NB4 (cell line): Measurements from ENCODE around the gene LRRFIP1.
A peak's percentile ranks its signal among the peaks of the same experiment; 100 is the strongest.

ENCODE experiments used
- DNase-seq: peaks from one replicate; pipeline ENCODE4 v3.0.0; 2010; ENCODE audit warnings: low read depth
- H3K4me3 ChIP-seq: one replicate; pipeline ENCODE4 v1.5.1; 2011; ENCODE audit warnings: mild to moderate bottlenecking, low read depth, low read length, moderate library complexity
- MYC ChIP-seq: IDR thresholded peaks from 2 replicates; pipeline ENCODE4 v1.6.1; 2011; ENCODE audit warnings: low read depth, low read length
- POLR2A ChIP-seq: IDR thresholded peaks from 2 replicates; pipeline ENCODE4 v1.6.1; 2011; ENCODE audit warnings: mild to moderate bottlenecking; ENCODE audit not compliant: insufficient read length; ENCODE audit errors: extremely low read depth
- TF ChIP-seq, protein P1 (sequence below): IDR thresholded peaks from 2 replicates; pipeline ENCODE4 v1.6.1; 2011; ENCODE audit warnings: low read depth, low read length
- TF ChIP-seq, protein P2 (sequence below): IDR thresholded peaks from one replicate; pipeline ENCODE4 v1.5.1; 2012; ENCODE audit warnings: low read depth, low read length

LRRFIP1 gene

DNA sequence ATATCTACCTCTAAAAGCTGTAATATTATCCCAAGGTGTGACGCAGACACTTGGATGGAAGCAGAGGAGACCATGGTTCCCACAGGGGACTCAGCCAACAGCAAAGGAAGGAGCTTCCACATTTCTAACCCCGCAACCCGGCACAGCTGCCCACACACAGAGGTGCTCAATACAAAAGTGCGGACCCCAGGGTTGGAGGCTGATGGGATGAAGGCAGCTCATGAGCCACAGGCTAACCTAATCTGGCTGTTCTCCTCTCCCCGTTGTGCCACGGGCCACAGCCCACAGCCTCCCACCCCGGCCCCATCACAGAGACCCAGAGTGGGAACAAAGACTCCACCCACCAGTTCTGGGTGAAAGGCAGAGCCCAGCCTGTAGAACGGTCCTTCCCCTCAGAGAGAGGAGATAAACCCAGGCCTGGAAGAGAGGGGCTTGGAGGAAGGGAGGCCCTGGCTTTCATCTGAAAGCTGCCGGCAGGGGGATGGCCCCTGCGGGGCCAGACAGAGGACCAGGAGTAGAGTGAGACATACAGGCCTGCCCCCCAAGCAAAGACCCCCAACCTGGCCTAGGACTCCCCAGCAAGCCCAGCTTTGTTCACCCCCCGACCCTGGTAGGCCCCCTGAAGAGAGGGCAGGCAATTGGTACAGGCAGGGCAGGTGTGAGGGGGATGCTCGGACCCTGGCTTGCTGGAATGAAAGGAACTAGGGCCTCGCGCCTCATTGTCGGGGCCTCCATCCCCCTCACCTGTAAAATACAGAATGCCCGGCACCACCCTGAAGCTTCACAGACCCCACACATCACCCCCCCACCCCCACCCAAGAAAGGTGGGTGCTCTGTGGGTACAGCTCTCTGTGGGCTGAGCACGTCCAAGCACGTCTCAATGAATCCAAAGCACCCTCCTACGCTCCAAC, 43.7 kb upstream of the LRRFIP1 start:
- no peak overlapping the region for H3K4me3 ChIP-seq
- TF ChIP-seq POLR2A (no peak), MYC (no peak)
- TF ChIP-seq, protein P1, sequence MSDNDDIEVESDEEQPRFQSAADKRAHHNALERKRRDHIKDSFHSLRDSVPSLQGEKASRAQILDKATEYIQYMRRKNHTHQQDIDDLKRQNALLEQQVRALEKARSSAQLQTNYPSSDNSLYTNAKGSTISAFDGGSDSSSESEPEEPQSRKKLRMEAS = no peak
- TF ChIP-seq, protein P2, sequence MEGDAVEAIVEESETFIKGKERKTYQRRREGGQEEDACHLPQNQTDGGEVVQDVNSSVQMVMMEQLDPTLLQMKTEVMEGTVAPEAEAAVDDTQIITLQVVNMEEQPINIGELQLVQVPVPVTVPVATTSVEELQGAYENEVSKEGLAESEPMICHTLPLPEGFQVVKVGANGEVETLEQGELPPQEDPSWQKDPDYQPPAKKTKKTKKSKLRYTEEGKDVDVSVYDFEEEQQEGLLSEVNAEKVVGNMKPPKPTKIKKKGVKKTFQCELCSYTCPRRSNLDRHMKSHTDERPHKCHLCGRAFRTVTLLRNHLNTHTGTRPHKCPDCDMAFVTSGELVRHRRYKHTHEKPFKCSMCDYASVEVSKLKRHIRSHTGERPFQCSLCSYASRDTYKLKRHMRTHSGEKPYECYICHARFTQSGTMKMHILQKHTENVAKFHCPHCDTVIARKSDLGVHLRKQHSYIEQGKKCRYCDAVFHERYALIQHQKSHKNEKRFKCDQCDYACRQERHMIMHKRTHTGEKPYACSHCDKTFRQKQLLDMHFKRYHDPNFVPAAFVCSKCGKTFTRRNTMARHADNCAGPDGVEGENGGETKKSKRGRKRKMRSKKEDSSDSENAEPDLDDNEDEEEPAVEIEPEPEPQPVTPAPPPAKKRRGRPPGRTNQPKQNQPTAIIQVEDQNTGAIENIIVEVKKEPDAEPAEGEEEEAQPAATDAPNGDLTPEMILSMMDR = no peak
- no peak for DNase-seq

DNA sequence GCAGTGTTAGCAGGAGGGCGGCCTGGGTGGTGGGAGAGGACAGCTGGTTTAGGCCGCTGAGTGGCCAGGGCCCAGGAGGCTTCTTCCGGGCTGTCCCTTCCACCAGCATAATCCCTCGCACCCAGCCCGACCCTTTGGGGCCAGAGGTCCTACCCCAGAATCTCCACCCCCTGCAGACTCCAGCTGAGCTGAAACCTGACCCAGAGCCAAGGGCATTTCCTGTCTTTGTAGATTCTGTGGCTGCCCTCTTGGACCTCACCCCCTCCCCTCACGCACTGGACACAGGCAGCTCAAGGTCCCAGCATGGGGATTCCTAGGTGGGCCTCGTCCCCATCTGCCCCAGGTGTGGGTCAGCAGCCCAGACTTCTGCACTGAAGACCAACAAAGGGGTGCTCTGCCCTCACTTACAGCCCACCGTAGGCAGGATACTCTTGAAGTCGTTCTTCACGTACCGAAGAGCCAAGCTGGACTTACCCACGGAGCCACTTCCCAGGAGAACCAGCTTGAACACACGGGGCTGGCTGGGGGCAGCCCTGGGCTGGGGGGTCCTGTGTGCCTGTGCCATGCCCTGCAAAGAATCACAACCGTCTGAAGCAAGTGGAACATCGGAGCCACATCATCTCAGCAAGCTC, 41.7 kb upstream of the LRRFIP1 start:
- TF ChIP-seq POLR2A = no peak
- TF ChIP-seq, protein P1 = no peak
- H3K4me3 ChIP-seq = no peak overlapping the region
- no peak for DNase-seq

- H3K4me3 ChIP-seq = no peak overlapping the region
- no peak for TF ChIP-seq MYC
- TF ChIP-seq, protein P2 = no peak
- TF ChIP-seq, protein P1 = no peak
- TF ChIP-seq POLR2A = no peak
- no peak for DNase-seq
Observed at GRCh38 chr2:237588044-237588696, 39.2 kb upstream of the LRRFIP1 start.

DNA sequence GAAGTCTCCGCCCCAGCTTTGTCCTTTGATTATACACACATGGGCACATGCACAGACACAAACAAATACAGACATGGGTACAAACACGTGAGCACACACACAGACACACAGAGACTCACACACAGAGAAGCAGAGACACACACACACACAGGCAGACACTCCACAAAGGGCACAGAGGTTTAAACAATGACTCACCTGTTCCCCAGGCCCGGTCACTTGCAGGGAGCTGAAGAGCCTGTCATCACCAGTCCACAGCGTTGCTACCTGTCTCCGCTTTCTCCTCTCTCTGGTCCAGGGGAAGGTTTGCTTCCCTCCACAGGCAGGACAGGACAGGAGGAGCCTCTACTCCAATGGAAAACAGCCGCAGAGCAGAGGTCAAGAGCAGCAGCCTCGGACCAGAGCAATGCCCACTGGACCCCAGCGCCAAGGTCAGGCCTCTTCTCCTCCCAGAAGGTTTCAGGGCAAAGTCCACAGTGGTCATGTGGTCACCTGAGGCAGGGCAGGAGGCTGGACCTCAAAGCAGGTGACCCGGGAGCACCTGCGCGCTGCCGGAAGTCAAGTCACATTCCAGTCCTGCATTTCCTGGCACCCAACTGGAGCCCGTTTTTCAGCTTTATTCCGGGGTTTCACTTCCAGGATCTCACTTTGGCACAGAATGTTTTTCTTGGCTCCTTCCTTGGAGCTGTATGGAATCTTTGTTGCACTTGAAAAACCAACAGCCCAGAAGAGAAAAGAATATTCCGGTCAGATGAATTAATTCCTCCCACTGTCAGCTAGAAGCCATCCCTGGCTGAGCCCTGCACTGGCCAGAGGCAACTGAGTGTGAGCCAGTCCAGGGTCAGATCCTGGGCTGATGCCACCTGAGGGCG, 36.9 kb upstream of the LRRFIP1 start, which contains the start of gene RAB17:
RAB17 (minus strand) TSS at position 463 of the 869 bp plus-strand sequence. CDS start 4,580 bp downstream, outside the sequence.
- TF ChIP-seq, protein P2 = no peak
- TF ChIP-seq, protein P1 = no peak
- TF ChIP-seq POLR2A (no peak), MYC (no peak)
- peak within 1 kb of the TSS; percentile 47 for H3K4me3 ChIP-seq
- DNase-seq = no peak

DNA sequence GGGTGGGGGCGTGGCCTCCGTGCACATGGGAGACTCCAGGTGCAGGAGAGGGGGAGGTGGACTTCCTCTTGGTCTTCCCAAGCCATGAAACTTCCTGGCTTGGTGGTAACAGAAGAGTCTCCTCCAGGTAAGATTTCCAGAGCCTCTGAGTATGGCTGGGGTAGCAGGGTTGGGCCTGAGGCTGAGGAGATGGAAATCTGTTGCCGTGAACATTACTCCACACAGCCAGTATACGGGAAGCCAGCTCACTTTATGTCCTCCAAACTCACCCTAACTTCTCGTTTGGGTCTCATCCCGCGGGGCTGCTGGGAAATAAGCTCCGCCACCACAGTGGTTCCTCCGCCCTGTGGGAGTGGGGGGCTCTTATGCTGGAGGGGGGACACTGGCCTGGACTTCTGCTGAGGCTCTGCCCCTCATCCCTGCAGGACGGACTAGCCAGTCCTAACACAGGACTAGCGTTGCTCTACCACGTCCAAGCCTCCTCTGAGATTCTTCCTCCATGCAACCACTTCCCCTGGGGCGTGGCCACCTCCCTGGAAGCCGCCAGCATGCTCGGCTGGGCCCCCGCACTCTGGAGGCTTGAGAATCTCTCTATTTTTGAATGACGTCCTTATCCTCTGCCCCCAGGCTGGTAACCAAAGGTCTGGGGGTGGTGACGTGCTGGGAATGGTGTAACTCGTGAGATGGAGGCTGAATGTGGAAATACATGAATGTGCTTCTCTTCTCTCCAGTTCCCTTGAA, 36.1 kb upstream of the LRRFIP1 start:
- peak overlapping the region; percentile 47 for H3K4me3 ChIP-seq
- DNase-seq = peak; percentile 77
- TF ChIP-seq, protein P1 = no peak
- TF ChIP-seq MYC (no peak), POLR2A (no peak)
- TF ChIP-seq, protein P2 = no peak
